ENCODE measurements around the gene DOC2B. TPM values are rescaled to one million over a fixed set of nuclear protein-coding genes. Genes with fewer than 3 reads are reported as not detected.
"Not testable (repeated sequence)": the region's sequence is repeated elsewhere in the genome, so short reads cannot be mapped to it uniquely, and the experiment has no call there.

DOC2B gene
- total RNA-seq, 1 donor from 2014 or later: 59.6 TPM

DNA sequence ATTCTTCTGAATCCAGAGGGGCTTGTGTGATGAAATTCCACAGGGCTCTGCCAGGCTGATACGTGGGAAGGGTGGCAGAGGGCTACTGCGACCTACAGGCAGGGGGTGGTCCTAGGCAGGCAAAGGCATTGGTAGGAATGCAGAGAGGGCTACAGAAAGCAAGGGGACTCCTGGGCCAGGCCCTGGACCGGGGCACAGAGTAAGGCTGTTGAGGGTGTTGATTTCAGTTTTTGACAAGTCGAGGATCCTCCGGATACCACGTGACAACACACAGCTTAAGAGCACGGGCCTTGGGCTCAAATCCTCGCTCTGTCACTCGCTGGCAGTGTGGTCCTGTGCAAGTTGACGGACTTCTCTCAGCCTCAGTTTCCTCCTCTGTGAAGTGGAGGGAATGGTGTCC lies 19.1 kb upstream of the DOC2B start:
- Mint-ChIP-seq H3K27me3 (ENCODE audit: low read depth) (no peaks in the 10 kb centered on the region), H3K4me3 (no peak overlapping the region), H3K36me3 (no peaks in the 10 kb centered on the region), H3K4me1 (peaks cover 59% of the 10 kb centered on the region), H3K9me3 (no peaks in the 10 kb centered on the region), H3K27ac (peak overlapping the region; percentile 98)
- TF ChIP-seq, protein P1, sequence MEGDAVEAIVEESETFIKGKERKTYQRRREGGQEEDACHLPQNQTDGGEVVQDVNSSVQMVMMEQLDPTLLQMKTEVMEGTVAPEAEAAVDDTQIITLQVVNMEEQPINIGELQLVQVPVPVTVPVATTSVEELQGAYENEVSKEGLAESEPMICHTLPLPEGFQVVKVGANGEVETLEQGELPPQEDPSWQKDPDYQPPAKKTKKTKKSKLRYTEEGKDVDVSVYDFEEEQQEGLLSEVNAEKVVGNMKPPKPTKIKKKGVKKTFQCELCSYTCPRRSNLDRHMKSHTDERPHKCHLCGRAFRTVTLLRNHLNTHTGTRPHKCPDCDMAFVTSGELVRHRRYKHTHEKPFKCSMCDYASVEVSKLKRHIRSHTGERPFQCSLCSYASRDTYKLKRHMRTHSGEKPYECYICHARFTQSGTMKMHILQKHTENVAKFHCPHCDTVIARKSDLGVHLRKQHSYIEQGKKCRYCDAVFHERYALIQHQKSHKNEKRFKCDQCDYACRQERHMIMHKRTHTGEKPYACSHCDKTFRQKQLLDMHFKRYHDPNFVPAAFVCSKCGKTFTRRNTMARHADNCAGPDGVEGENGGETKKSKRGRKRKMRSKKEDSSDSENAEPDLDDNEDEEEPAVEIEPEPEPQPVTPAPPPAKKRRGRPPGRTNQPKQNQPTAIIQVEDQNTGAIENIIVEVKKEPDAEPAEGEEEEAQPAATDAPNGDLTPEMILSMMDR (IDR thresholded peaks at IDR 0.05; ENCODE audit: unreplicated experiment): no peak
- DNase-seq (ENCODE audit: low spot score in 2 of 2, unreplicated experiment in 2 of 2): no peak

DNA sequence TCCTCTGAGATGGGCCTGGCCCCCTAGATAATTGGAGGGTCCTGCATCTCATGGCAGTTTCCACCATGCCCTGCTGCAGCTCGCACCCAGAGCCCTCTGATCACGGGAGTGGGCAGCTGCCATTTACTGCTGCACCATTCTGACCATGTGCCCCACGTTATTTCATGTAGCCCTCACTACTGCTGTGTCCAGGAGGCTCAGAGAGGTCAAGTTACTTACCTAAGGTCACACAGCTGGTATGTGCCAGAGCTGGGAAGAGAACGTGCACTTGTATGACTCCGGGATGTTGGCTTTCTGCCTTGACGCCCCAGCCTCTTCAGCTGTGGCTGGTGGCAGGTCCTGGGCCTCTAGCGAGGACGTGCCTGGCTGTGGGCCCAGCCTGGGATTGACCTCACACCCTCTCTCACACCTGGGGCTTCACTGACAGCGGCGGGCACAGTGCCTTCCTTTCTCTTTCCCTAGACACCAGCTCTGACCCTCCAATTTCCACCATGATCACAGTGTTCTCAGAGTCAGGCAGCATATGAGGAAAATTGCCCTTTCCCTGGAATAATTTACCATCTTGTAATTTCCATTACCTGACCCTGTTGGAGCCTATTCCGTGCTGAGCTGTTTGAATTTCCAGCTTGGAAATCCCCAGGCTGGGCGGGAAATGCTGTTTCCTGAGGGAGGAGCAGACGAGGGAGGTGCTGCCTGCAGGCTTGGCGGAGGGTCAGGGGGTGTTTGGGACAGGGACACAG lies 18.5 kb upstream of the DOC2B start:
- peak overlapping the region; percentile 98 for H3K27ac Mint-ChIP-seq
- peaks cover 59% of the 10 kb centered on the region for H3K4me1 Mint-ChIP-seq
- no peak for DNase-seq (ENCODE audit: low spot score in 2 of 2, unreplicated experiment in 2 of 2)
- no peaks in the 10 kb centered on the region for H3K36me3 Mint-ChIP-seq
- TF ChIP-seq, protein P1 (IDR thresholded peaks at IDR 0.05; ENCODE audit: unreplicated experiment): no peak
- no peaks in the 10 kb centered on the region for H3K27me3 Mint-ChIP-seq (ENCODE audit: low read depth)
- H3K9me3 Mint-ChIP-seq: no peaks in the 10 kb centered on the region
- no peak overlapping the region for H3K4me3 Mint-ChIP-seq

DNA sequence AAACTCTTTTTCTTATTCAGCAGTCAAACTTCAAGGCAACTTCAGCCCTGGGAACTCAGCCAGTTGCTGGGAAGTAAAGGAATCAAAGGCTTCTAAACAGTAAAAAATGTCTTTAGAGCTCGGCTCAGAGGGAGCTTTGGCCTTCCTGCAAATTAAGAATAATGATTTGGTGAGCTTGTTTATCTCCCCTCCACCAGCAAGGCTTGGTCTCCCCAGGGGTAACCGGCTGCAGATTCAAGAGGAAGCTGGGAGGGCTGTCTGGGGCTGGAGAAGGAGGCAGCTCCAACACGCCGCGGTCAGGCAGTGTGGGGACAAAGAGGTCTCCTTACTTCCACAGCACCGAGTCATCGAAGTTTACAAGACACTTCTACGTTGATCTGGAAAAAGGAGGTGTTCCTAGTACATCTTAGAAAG lies 17.7 kb upstream of the DOC2B start:
- TF ChIP-seq, protein P1 (IDR thresholded peaks at IDR 0.05; ENCODE audit: unreplicated experiment): no peak
- peak overlapping the region; percentile 98 for H3K27ac Mint-ChIP-seq
- no peak for DNase-seq (ENCODE audit: low spot score in 2 of 2, unreplicated experiment in 2 of 2)

DNA sequence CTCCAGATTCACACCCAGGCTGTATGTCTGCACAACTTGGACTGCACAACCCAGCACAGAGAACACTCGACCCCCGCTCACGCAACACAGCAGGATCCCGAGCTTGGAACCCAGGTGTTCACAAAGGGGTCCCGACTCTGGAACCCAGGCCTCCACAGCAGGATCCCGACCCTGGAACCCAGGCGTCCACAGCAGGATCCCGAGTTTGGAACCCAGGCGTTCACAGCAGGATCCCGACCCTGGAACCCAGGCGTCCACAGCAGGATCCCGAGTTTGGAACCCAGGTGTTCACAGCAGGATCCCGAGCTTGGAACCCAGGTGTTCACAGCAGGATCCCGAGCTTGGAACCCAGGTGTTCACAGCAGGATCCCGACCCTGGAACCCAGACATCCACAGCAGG lies 16.8 kb upstream of the DOC2B start:
- peak overlapping the region; percentile 90 for H3K27ac Mint-ChIP-seq
- peaks cover 68% of the 10 kb centered on the region for H3K4me1 Mint-ChIP-seq
- not testable (repeated sequence) for DNase-seq (ENCODE audit: low spot score in 2 of 2, unreplicated experiment in 2 of 2); H3K36me3 Mint-ChIP-seq; H3K27me3 Mint-ChIP-seq (ENCODE audit: low read depth); H3K4me3 Mint-ChIP-seq; H3K9me3 Mint-ChIP-seq

More for the DNA sequence above, 17.7 kb upstream of the DOC2B start:
- Mint-ChIP-seq H3K9me3 (no peaks in the 10 kb centered on the region), H3K4me3 (peak overlapping the region; percentile 55), H3K36me3 (no peaks in the 10 kb centered on the region), H3K27me3 (ENCODE audit: low read depth) (no peaks in the 10 kb centered on the region), H3K4me1 (peaks cover 62% of the 10 kb centered on the region)

DNA sequence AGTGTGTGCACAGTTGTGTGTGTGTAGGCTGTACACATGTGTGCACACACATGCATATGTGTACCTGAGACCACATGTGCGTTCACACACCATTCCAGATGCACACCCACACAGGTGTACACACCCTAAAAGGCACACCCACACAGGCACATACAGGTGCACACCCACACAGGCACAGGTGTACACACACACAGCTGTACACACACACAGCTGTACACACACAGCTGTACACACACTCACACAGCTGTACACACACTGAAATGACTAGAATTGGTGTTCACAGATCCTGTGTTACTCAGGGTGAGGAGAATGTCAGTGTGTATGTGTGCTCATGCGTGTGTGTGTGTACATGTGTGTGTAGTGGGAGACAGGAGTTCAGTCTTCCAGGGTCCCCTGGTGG lies 15.9 kb upstream of the DOC2B start:
- no peaks in the 10 kb centered on the region for H3K9me3 Mint-ChIP-seq
- TF ChIP-seq, protein P1 (IDR thresholded peaks at IDR 0.05; ENCODE audit: unreplicated experiment): no peak
- no peak for DNase-seq (ENCODE audit: low spot score in 2 of 2, unreplicated experiment in 2 of 2)
- no peaks in the 10 kb centered on the region for H3K36me3 Mint-ChIP-seq
- H3K4me1 Mint-ChIP-seq: peaks cover 72% of the 10 kb centered on the region
- H3K27me3 Mint-ChIP-seq (ENCODE audit: low read depth): no peaks in the 10 kb centered on the region
- peak overlapping the region; percentile 69 for H3K27ac Mint-ChIP-seq
- no peak overlapping the region for H3K4me3 Mint-ChIP-seq

DNA sequence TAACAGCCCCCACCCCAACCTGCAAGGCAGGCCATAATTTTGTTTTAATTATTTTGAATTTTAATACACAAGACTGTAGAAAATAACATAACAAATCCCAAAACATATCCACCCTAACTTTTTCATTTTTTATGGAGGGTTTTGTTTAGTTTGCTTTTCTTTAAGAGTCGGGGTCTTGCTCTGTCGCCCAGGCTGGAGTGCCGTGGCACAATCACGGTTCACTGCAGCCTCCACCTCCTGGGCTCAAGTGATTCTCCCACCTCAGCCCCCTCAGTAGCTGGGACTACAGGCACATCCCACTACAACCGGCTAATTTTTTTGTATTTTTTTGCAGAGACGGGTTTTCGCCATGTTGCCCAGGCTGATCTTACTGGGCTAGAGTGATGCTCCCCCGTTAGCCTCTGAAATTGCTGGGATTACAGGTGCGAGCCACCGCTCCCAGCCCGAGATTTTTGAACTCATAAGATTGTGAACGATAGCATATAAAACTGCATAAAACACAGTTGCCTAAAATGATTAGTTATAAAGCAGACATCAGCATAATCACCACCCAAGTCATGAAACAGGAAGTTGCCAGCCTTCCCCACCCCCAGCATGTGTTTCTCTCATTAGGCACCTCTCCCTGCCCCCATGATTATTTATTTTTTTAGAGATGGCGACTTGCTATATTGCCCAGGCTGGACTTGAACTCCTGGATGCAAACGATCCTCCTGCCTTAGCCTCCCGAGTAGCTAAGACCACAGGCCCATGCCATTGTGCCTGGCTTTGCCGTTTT lies 13.6 kb upstream of the DOC2B start:
- TF ChIP-seq, protein P1 (IDR thresholded peaks at IDR 0.05; ENCODE audit: unreplicated experiment): no peak
- Mint-ChIP-seq H3K4me3 (no peak overlapping the region), H3K36me3 (no peaks in the 10 kb centered on the region), H3K27me3 (ENCODE audit: low read depth) (no peaks in the 10 kb centered on the region), H3K9me3 (no peaks in the 10 kb centered on the region), H3K27ac (peak overlapping the region; percentile 88), H3K4me1 (peaks cover 60% of the 10 kb centered on the region)
- DNase-seq (ENCODE audit: low spot score in 2 of 2, unreplicated experiment in 2 of 2): no peak
